HG03521 (cell line): ENCODE measurements around the gene RXYLT1.
"Not testable (repeated sequence)": the region's sequence is repeated elsewhere in the genome, so short reads cannot be mapped to it uniquely, and the experiment has no call there.

Experiments
- ATAC-seq: cut with Tn5 transposase; IDR thresholded peaks from one replicate; pipeline ENCODE4 v1.9.1; 2021; ENCODE audit warnings: mild to moderate bottlenecking, moderate library complexity; ENCODE audit not compliant: unreplicated experiment

Gene RXYLT1

DNA sequence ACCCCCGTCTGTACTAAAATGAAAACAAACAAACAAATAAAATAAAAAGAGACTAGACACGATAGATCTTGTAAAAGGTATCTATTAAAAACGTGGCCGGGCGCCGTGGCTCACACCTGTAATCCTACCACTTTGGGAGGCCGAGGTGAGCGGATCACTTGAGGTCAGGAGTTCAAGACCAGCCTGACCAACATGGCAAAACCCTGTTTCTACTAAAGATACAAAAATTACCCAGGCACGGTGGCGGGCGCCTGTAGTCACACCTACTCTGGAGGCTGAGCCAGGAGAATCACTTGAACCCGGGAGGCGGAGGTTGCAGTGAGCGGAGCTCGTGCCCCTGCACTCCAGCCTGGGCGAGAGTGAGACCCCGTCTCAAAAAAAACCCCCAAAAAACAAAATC lies 63.0 kb downstream of the RXYLT1 start:
- not testable (repeated sequence) for ATAC-seq

DNA sequence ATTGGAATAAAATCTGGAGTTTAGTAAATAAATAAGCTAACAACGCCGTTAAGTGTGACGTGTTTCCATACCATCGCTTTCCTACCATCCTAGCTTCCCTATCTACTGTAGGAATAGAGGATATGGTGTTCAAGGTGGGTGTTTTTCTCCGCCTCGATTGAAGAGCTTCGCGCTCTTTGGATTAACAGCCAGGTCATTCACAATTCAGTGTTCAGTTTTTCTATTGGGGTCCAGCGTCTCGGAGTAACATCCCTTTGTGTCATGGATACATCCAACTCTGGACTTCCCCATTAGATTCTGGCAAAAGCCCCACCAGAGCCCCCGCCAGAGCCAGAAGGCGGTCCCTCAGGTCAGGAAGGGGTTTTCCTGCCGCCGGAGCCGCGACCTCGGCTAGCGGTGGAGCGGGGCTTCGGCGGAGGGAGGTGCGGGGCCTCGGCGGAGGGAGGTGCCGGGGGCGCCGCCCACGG lies 63.6 kb downstream of the RXYLT1 start:
- no peak for ATAC-seq

DNA sequence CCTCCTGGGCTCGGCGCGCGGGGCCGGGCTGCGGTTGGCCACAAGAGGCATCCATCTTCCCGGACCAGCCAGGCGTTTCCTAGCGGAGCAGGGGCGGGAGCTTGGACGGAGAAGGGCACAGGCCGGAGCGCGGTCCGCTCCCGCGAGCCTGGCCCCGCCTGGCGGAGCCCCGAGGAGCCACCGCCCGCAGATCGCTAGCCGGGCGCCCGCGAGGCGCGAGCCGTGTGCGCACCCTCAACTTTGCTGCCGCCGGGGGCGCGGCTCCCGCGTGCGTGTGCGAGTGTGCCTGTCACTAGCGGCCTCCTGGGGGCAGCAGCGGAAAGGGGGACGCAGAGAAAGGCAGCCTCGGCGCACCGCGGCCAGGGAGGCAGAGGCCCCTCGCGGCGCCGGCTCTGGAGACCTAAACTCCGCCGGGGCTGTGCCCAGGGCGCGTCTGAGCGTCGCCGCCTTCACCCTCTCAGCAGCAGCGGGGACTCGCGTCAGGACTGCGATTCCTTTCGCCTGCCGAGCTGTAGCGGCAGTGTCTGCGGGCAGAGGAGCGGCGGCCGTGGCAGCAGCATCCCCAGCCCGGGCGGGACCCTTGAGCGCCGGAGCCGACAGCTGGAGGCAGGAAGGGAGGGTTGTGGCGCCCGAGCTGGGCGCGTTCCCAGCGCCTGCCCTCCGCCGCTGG lies 64.1 kb downstream of the RXYLT1 start:
- ATAC-seq = peak; percentile 94

GRCh38 chr12:63844391-63845341 lies 65.0 kb downstream of the RXYLT1 start, which contains the start of gene SRGAP1:
Gene SRGAP1, plus strand, starts transcription at chr12:63844700. Its CDS starts 117 bp downstream, at chr12:63844817.
- ATAC-seq = peak; percentile 24

DNA sequence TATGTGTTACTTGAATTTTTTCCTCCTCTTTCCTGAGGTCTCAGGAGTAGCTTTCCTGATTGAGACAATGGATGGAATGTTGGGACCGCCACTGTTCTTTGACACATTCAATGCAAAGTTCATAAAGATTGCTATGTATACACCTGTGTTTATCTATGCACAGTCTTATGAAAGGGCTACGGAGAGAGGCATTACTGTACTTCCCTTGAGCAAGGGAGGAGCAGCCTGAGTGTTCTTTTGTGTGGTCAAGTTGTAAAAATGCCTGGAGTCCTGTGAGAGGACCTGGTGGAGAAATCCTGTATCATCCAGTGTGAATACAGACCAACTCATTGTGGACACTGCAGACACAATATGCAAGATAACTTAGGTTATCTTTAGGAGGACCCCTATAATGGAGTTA lies 66.0 kb downstream of the RXYLT1 start:
- ATAC-seq = no peak

- no peak for ATAC-seq
These were observed 66.7 kb downstream of the RXYLT1 start for GRCh38 chr12:63846238-63846967.

GRCh38 chr12:63848450-63848849 lies 68.7 kb downstream of the RXYLT1 start:
- ATAC-seq = no peak

DNA sequence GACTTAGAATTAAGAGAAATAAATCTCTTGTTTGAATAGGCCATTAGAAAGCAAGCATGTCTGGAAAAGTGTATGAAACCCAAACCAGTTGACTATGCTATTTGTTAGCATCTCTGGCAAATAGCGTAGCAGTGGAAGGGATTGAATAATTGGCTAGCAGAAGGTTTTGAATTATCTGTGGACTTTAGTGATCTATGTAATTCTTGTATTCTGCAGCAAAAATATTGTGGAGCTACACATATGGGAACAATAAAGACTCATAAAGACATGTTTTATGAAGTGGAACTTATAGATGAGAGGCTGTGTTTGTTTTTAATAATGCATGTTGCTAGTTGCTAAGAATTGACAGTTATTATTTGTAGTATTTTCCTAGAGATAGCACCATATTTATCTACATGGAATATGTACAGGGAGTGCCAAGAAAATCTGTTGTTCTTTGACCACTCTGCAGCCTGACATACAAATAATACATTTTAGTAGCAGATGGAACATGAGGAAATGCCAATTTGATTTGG lies 69.5 kb downstream of the RXYLT1 start:
- no peak for ATAC-seq

DNA sequence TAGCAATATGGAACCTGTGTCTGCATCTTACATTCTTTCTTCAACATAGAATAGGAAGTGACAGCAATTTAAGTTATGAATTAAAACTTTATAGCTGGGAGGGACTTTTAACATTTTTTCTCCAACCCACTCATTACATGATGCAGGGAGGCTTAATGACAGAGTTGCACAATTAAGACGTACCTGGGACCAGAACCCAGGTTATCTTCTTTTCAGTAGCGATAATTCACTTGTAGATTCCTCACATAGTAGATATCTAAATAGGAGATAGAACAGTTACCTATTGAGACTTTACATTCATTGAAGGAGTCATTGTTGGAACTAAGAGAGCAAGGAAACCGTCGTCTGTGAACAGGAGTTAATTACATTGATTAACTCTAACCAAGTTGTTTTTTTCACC lies 69.9 kb downstream of the RXYLT1 start:
- no peak for ATAC-seq

DNA sequence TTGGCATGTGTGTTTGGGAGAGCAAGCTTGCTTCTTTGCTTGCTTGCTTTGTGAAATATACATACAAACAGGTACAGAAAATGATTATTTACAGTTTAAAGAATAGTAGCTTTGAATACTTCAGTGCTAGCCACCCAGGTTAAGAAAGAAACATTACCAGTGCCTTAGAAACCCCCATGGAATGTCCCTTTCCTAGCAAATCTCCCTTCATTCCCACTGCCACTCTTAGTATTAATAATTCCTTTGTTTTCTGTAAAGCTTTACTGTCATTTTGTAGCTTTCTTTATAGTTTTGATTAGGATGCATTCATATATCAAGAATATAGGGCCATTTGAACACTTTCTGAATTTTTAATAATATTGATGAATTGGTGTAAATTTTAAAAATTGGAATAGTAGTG lies 74.3 kb downstream of the RXYLT1 start:
- ATAC-seq = no peak

GRCh38 chr12:63855299-63855698 lies 75.6 kb downstream of the RXYLT1 start:
- no peak for ATAC-seq

GRCh38 chr12:63857771-63858670 lies 78.3 kb downstream of the RXYLT1 start:
- no peak for ATAC-seq
